KOPT-K1 (cell line): Measurements from ENCODE around the gene C19orf38.
"Not testable (repeated sequence)": the region's sequence is repeated elsewhere in the genome, so short reads cannot be mapped to it uniquely, and the experiment has no call there.

Experiments
- H3K27ac ChIP-seq: fragments of 200-600 bp; sonication (generic); 2 replicates; pipeline ENCODE4 v1.5.1; 2016; ENCODE audit warnings: antibody characterized with exemption, mild to moderate bottlenecking, low read depth, low read length; ENCODE audit not compliant: poor library complexity, severe bottlenecking
- H3K36me3 ChIP-seq: fragments of 200-600 bp; sonication (generic); 2 replicates; pipeline ENCODE4 v1.5.1; 2017; ENCODE audit warnings: antibody characterized with exemption, mild to moderate bottlenecking, low read length, moderate library complexity; ENCODE audit not compliant: insufficient read depth
- H3K9me3 ChIP-seq: fragments of 200-600 bp; sonication (generic); 2 replicates; pipeline ENCODE4 v1.5.1; 2017; ENCODE audit warnings: antibody characterized with exemption, low read length, mild to moderate bottlenecking; ENCODE audit not compliant: insufficient read depth, poor library complexity, severe bottlenecking

C19orf38 gene

DNA sequence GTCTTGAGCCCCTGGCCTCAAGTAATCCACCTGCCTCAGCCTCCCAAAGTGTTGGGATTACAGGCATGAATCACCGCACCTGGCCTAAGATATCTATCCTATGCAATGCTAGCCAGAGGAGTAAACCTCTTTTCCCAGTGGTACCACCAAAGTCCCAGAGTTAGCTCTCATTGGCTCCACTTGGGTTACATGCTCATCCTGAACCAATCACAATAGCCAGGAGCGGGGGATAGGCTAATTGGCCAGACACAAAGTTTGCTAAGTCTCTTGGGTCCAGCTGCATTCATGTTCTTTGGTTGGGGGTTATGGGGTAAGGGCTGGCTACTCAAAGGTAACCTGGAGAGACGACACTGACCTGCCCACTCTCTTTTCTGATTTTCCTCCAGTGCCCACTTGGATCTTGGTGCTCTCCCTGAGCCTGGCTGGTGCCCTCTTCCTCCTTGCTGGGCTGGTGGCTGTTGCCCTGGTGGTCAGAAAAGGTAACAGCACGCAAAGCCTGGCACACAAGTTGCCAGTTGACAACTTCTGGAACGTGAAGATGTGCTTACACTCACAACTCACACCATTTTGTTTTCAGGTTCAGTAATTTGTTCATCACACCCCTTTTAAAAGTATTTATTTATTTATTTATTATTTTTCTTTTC lies 7.8 kb downstream of the C19orf38 start:
- H3K27ac ChIP-seq = no peak overlapping the region
- no peaks in the 10 kb centered on the region for H3K36me3 ChIP-seq
- H3K9me3 ChIP-seq = no peaks in the 10 kb centered on the region

- H3K27ac ChIP-seq, H3K9me3 ChIP-seq, H3K36me3 ChIP-seq: not testable (repeated sequence)
These were observed 8.7 kb downstream of the C19orf38 start for GRCh38 chr19:10856899-10857298.

- Histone ChIP-seq H3K27ac (no peak overlapping the region), H3K36me3 (no peaks in the 10 kb centered on the region), H3K9me3 (no peaks in the 10 kb centered on the region)
These were observed 10.1 kb downstream of the C19orf38 start for GRCh38 chr19:10858204-10858828.

GRCh38 chr19:10861103-10861651 lies 13.0 kb downstream of the C19orf38 start:
- no peaks in the 10 kb centered on the region for H3K36me3 ChIP-seq
- no peak overlapping the region for H3K27ac ChIP-seq
- no peaks in the 10 kb centered on the region for H3K9me3 ChIP-seq

DNA sequence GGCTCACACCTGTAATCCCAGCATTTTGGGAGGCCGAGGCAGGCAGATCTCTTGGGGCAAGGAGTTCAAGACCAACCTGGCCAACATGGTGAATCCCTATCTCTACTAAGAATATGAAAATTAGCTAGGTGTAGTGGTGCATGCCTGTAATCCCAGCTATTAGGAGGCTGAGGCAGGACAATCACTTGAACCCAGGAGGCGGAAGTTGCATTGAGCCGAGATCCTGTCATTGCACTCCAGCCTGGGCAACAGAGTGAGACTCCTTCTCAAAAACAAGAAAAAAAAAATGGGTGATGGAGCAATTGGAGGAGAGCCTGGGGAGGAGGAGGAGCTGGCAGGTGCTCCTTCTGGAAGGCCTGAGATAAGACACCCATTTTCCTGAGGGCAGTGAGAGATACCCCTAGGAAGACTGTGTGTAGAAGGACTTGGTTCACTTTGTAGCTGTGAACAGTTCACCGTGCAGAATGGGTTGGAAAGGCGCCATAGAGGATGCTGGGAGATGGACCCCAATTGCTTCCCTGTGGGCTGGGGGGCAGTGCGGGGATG lies 14.4 kb downstream of the C19orf38 start:
- Histone ChIP-seq H3K27ac (no peak overlapping the region), H3K36me3 (no peaks in the 10 kb centered on the region), H3K9me3 (no peaks in the 10 kb centered on the region)

- no peaks in the 10 kb centered on the region for H3K36me3 ChIP-seq
- no peak overlapping the region for H3K27ac ChIP-seq
- no peaks in the 10 kb centered on the region for H3K9me3 ChIP-seq
These were observed 15.0 kb downstream of the C19orf38 start for GRCh38 chr19:10863107-10863717.

DNA sequence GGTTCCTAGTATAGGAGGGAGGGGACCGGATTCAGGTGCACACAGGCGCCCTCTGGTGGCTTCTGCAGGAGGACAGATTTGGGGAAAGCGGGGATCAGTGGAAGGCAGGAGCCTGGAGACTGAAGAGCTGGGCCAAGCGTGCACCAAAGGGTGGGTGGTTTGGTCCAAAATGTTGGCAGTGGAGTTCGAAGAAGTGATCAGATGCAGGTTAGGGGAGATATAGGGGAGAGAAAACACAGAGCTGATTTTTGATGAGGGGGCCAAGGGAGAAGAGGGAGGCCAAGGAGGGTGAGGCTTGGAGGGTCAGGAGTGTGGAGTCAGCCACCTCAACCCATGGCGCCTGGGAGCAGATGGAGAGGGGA lies 16.3 kb downstream of the C19orf38 start:
- Histone ChIP-seq H3K27ac (peak overlapping the region; percentile 6), H3K36me3 (no peaks in the 10 kb centered on the region), H3K9me3 (no peaks in the 10 kb centered on the region)

- H3K36me3 ChIP-seq = no peaks in the 10 kb centered on the region
- no peaks in the 10 kb centered on the region for H3K9me3 ChIP-seq
- no peak overlapping the region for H3K27ac ChIP-seq
These were observed 18.3 kb downstream of the C19orf38 start for GRCh38 chr19:10866495-10866894.

DNA sequence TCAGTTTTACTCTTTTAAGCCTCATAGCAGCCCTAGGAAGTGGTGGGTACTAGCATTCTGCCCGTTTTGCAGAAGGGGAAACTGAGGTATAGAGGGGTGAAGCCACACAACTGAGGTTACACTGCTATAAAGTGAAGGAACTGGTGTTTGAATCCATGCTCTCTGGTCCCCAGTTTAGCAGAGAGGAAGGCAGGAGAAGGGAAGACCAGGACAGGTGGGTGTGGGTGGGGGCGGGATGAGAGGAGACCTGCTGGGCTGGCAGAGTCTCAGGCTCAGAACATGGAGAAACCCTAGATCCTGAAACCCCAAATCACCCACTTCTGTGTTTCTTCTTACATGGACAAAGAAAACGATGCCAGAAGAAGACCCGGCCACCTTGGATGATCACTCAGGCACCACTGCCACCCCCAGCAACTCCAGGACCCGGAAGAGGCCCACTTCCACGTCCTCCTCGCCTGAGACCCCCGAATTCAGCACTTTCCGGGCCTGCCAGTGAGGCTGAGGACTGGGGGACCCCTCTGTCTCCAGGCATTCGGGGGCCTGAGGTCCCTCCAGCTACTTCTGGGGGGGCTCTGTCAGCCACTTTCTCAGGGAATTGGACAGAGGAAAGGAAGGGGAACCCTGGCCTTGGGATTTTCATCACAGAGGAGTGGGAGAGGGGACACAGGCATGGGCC lies 20.8 kb downstream of the C19orf38 start:
- Histone ChIP-seq H3K27ac (no peak overlapping the region), H3K9me3 (no peaks in the 10 kb centered on the region), H3K36me3 (no peaks in the 10 kb centered on the region)

DNA sequence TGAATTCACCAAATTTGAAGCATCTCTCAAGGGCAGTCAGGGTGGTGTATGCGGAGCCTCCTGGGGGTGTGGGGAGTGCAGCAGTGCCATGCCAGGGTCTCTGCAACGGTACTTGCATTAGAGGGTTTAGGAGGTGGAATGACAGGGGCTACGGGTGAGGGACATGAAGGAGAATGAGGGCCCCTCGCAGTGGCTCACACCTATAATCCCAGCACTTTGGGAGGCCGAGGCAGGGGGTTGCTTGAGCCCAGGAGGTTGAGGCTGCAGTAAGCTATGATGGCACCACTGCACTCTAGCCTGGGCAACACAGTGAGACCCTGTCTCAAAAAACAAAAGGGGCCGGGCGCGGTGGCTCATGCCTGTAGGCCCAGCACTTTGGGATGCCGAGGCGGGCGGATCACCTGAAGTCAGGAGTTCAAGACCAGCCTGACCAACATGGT lies 21.7 kb downstream of the C19orf38 start:
- H3K27ac ChIP-seq, H3K9me3 ChIP-seq, H3K36me3 ChIP-seq: not testable (repeated sequence)

GRCh38 chr19:10870501-10870954 lies 22.3 kb downstream of the C19orf38 start:
- Histone ChIP-seq H3K9me3 (no peaks in the 10 kb centered on the region), H3K36me3 (no peaks in the 10 kb centered on the region), H3K27ac (peak overlapping the region; percentile 76)

DNA sequence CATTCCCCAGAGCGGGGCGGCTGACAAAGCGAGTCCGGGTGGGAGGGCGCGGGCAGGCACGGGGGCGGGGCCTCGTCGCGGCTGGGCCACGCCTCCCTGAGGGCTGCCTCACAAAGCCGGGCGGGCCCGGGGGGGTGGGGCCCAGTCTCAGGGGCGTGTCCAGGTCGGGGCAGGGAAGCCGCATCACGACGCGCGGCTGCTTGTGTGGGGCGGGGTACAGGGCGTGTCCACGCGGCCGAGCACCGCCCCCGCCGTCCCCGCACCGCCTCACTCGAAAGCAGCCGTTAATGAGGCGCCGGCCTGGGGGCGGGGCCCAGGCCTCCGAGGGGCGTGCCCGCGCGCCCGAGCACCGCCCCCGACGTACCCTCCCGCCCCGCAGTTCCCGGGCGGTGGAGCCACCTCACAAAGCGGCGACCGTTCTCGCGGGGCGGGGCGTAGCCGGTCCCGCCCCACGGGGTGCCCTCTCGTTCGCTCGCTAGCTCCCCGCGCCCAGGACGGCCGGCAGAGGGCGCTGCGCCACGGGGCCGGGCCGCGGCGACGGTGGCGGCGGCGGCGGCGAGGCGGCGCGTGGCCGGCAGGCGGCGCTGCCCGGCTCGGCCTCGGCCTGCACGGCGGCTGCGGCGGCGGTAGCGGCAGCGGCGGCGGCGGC lies 22.9 kb downstream of the C19orf38 start, which contains the start of gene CARM1:
TSS of gene CARM1 (plus strand) at position 599 of the 649 bp plus-strand sequence. CDS start 150 bp downstream, outside the sequence.
- Histone ChIP-seq H3K9me3 (no peaks in the 10 kb centered on the region), H3K36me3 (no peaks in the 10 kb centered on the region), H3K27ac (peak within 1 kb of the TSS; percentile 76)

DNA sequence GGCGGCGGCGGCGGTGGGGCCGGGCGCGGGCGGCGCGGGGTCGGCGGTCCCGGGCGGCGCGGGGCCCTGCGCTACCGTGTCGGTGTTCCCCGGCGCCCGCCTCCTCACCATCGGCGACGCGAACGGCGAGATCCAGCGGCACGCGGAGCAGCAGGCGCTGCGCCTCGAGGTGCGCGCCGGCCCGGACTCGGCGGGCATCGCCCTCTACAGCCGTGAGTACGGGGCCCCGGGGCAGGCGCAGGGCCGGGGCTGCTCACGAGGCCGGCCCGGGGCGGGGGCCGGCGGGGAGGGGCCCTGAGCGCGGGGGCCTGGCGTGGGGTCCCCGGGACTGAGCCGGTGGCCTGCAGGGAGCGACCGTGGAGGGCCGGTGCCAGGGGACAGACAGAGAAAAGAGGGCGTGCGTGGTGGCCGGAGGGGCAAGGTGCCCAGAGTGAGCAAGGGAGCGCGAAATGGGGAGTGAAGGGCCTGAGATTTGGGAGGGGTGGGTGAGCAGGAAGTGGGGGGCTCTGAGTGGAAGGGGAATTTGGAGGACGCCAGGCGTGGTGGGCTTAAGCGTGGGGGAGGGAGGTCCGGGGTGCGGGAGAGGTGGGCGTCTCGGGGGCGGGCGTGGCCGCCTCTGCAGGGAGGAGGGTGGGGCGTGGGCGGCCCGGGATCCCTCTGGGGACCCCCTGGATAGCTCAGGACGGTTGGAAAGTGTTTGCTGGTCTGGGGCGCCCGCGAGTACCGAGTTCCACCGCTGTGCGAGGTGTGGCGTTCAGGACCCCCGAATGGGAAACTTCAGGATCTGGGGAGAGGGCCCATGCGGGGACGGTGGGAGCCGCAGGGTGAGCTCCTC lies 23.7 kb downstream of the C19orf38 start:
- no peaks in the 10 kb centered on the region for H3K9me3 ChIP-seq
- H3K36me3 ChIP-seq = no peaks in the 10 kb centered on the region
- peak overlapping the region; percentile 75 for H3K27ac ChIP-seq
